ENCODE data around the gene SLC6A1. TPM values are rescaled to one million over a fixed set of nuclear protein-coding genes. Genes with fewer than 3 reads are reported as not detected.

Gene SLC6A1
- total RNA-seq, 2 experiments from 2014 or later: not detected

DNA sequence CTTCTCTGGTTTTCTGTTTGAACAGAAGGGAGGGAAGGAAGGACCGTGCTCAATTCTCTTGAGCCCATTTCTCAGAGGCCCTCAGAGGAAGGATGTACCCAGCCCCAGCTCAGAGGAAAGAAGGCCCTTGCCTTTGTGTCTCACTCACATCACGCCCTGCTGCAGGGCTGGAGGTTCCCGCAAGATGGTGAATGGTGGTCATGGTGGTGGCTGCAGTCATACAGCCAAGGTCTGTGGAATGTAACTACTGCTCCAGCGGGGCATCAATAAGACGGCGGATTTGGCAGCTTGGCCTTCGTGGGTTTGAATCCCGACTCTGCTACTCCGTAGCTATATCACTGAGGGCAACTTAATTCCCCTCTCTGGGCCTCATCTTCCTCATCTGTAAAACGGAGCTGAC is 62.9 kb downstream of the SLC6A1 start:
- peaks cover 3 to 9% of the 10 kb centered on the region in 2 experiments for H3K27me3 ChIP-seq (ENCODE audit: control insufficient read depth in 1 of 2, insufficient read depth in 2 of 2, low read length in 2 of 2)
- H3K27ac Mint-ChIP-seq: no peak overlapping the region
- H3K27me3 Mint-ChIP-seq: peaks cover 18% of the 10 kb centered on the region
- H3K4me1 Mint-ChIP-seq (ENCODE audit: low read depth): no peaks in the 10 kb centered on the region
- H3K4me3 ChIP-seq (ENCODE audit: low read length): no peak overlapping the region
- H3K4me3 Mint-ChIP-seq: no peak overlapping the region
- intact Hi-C loops (cut with DNase I, micrococcal nuclease): loop anchor here in 1 of 2 experiments (10.0 kb wide), 1 partner anchor 301 kb away; no protein-coding TSS in a partner anchor
- ATAC-seq (ENCODE audit: poor library complexity) (no peak), DNase-seq (no peak)
- H3K4me1 ChIP-seq (ENCODE audit: insufficient read depth, low read length): no peaks in the 10 kb centered on the region
- no peaks in the 10 kb centered on the region for H3K36me3 Mint-ChIP-seq (ENCODE audit: low read depth)
- H3K36me3 ChIP-seq (ENCODE audit: insufficient read depth, low read length): no peaks in the 10 kb centered on the region
- POLR2A ChIA-PET: no interaction called here
- CTCF ChIA-PET: no interaction called here
- no peaks in the 10 kb centered on the region for H3K9me3 ChIP-seq (ENCODE audit: control insufficient read depth in 1 of 2, insufficient read depth in 1 of 2, low read length in 2 of 2)
- H3K9me3 Mint-ChIP-seq: no peaks in the 10 kb centered on the region
- no peak overlapping the region for H3K27ac ChIP-seq (ENCODE audit: low read depth in 1 of 2, low read length in 2 of 2)
- TF ChIP-seq, protein P1, sequence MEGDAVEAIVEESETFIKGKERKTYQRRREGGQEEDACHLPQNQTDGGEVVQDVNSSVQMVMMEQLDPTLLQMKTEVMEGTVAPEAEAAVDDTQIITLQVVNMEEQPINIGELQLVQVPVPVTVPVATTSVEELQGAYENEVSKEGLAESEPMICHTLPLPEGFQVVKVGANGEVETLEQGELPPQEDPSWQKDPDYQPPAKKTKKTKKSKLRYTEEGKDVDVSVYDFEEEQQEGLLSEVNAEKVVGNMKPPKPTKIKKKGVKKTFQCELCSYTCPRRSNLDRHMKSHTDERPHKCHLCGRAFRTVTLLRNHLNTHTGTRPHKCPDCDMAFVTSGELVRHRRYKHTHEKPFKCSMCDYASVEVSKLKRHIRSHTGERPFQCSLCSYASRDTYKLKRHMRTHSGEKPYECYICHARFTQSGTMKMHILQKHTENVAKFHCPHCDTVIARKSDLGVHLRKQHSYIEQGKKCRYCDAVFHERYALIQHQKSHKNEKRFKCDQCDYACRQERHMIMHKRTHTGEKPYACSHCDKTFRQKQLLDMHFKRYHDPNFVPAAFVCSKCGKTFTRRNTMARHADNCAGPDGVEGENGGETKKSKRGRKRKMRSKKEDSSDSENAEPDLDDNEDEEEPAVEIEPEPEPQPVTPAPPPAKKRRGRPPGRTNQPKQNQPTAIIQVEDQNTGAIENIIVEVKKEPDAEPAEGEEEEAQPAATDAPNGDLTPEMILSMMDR (IDR thresholded peaks at IDR 0.05): no peak

DNA sequence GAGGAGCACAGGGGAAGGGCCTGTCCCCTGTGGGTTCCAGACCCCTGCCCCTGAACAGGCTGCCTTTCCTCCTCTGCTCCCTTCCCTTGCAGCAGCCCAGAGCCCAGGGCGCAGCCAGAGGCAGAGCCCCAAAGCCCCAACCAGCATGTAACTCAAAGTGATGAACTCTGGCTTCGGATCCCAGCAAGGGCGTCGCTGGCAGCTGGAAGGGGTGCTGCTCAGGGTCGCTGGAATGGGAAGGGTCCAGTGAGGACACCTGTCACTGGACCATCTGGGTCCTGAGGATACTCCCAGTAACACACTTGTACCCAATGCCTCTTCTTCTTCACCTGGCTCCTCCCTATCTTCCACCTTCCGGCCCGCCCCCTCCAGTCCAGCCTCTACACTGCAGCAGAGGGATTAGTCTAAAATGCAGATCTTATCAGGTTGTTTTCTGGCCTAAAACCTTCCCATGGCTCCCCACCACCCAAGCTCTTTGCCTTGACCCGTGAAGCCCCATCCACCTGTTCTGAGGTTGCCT is 64.0 kb downstream of the SLC6A1 start:
- Histone ChIP-seq H3K4me3 (ENCODE audit: low read length) (no peak overlapping the region), H3K27me3 (ENCODE audit: control insufficient read depth in 1 of 2, insufficient read depth in 2 of 2, low read length in 2 of 2) (peaks cover 0 to 9% of the 10 kb centered on the region in 2 experiments), H3K9me3 (ENCODE audit: control insufficient read depth in 1 of 2, insufficient read depth in 1 of 2, low read length in 2 of 2) (peaks cover 0 to 2% of the 10 kb centered on the region in 2 experiments), H3K4me1 (ENCODE audit: insufficient read depth, low read length) (peaks cover 4% of the 10 kb centered on the region), H3K27ac (ENCODE audit: low read depth in 1 of 2, low read length in 2 of 2) (no peak overlapping the region), H3K36me3 (ENCODE audit: insufficient read depth, low read length) (no peaks in the 10 kb centered on the region)
- H3K27ac Mint-ChIP-seq: no peak overlapping the region
- no peak for ATAC-seq (ENCODE audit: poor library complexity)
- ChIA-PET CTCF (no interaction called here), POLR2A (no interaction called here)
- no peaks in the 10 kb centered on the region for H3K36me3 Mint-ChIP-seq (ENCODE audit: low read depth)
- peaks cover 17% of the 10 kb centered on the region for H3K27me3 Mint-ChIP-seq
- intact Hi-C loops (cut with DNase I, micrococcal nuclease): loop anchor here in 1 of 2 experiments (10.0 kb wide), 1 partner anchor 302 kb away; no protein-coding TSS in a partner anchor
- TF ChIP-seq, protein P1 (IDR thresholded peaks at IDR 0.05): no peak
- no peak overlapping the region for H3K4me3 Mint-ChIP-seq
- DNase-seq: no peak
- H3K9me3 Mint-ChIP-seq: no peaks in the 10 kb centered on the region
- H3K4me1 Mint-ChIP-seq (ENCODE audit: low read depth): no peaks in the 10 kb centered on the region

DNA sequence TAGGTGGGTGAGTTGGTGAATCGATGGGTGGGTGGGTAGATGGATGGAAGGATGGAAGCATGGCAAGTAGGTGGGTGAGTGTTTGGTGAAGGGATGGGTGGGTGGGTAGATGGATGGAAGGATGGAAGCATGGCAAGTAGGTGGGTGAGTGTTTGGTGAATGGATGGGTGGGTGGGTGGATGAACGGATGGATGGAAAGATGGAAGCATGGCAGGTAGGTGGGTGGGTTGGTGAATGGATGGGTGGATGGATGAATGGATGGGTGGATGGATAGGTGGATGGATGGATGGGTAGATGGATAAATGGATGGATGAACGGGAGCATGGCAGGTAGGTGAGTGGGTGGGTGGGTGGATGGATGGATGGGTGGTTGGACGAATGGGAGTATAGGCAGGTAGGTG is 65.1 kb downstream of the SLC6A1 start:
- no peaks in the 10 kb centered on the region for H3K9me3 Mint-ChIP-seq
- H3K27ac Mint-ChIP-seq: no peak overlapping the region
- H3K4me1 ChIP-seq (ENCODE audit: insufficient read depth, low read length): peaks cover 4% of the 10 kb centered on the region
- no peak for ATAC-seq (ENCODE audit: poor library complexity)
- H3K27me3 ChIP-seq (ENCODE audit: control insufficient read depth in 1 of 2, insufficient read depth in 2 of 2, low read length in 2 of 2): peaks cover 2 to 9% of the 10 kb centered on the region in 2 experiments
- H3K9me3 ChIP-seq (ENCODE audit: control insufficient read depth in 1 of 2, insufficient read depth in 1 of 2, low read length in 2 of 2): peaks cover 0 to 7% of the 10 kb centered on the region in 2 experiments
- no peak for DNase-seq
- ChIA-PET POLR2A (no interaction called here), CTCF (no interaction called here)
- no peak overlapping the region for H3K4me3 ChIP-seq (ENCODE audit: low read length)
- no peaks in the 10 kb centered on the region for H3K36me3 ChIP-seq (ENCODE audit: insufficient read depth, low read length)
- H3K27ac ChIP-seq (ENCODE audit: low read depth in 1 of 2, low read length in 2 of 2): no peak overlapping the region
- intact Hi-C loops (cut with DNase I, micrococcal nuclease): loop anchor here in 1 of 2 experiments (10.0 kb wide), 1 partner anchor 303 kb away; no protein-coding TSS in a partner anchor
- TF ChIP-seq, protein P1 (IDR thresholded peaks at IDR 0.05): no peak
- no peaks in the 10 kb centered on the region for H3K36me3 Mint-ChIP-seq (ENCODE audit: low read depth)
- no peaks in the 10 kb centered on the region for H3K4me1 Mint-ChIP-seq (ENCODE audit: low read depth)
- peaks cover 16% of the 10 kb centered on the region for H3K27me3 Mint-ChIP-seq
- H3K4me3 Mint-ChIP-seq: no peak overlapping the region

All from CD4-positive, alpha-beta T cell (primary cell).